Hepatocyte (in vitro differentiated cells): ENCODE data around the gene NKX1-2. TPM values are rescaled to one million over a fixed set of nuclear protein-coding genes. Genes with fewer than 3 reads are reported as not detected.

Experiments used
- DNase-seq: peaks from one replicate; pipeline ENCODE4 v3.0.0-alpha.2; 2016; ENCODE audit warnings: low spot score
- H2AFZ ChIP-seq: fragments of 200-600 bp; sonication (generic); 2 replicates; pipeline ENCODE4 v1.6.0; 2016; ENCODE audit warnings: antibody characterized with exemption, mild to moderate bottlenecking
- H3K27ac ChIP-seq: fragments of 200-600 bp; sonication (generic); 2 replicates; pipeline ENCODE4 v1.5.1; 2016; ENCODE audit warnings: mild to moderate bottlenecking
- H3K27me3 ChIP-seq: fragments of 200-600 bp; sonication (generic); 2 replicates; pipeline ENCODE4 v1.6.1; 2016
- H3K36me3 ChIP-seq: fragments of 200-600 bp; sonication (generic); replicated peaks from 2 replicates; pipeline ENCODE4 v1.5.1; 2016; ENCODE audit warnings: low read depth; ENCODE audit not compliant: insufficient read depth
- H3K4me1 ChIP-seq: fragments of 200-600 bp; sonication (generic); 2 replicates; pipeline ENCODE4 v1.5.1; 2016; ENCODE audit warnings: mild to moderate bottlenecking, moderate library complexity; ENCODE audit not compliant: insufficient read depth
- H3K4me2 ChIP-seq: fragments of 200-600 bp; sonication (generic); 2 replicates; pipeline ENCODE4 v1.6.0; 2016
- H3K4me3 ChIP-seq: fragments of 200-600 bp; sonication (generic); 2 replicates; pipeline ENCODE4 v1.5.1; 2016; ENCODE audit warnings: mild to moderate bottlenecking
- H3K79me2 ChIP-seq: fragments of 200-600 bp; sonication (generic); 2 replicates; pipeline ENCODE4 v1.6.0; 2017; ENCODE audit warnings: mild to moderate bottlenecking
- H3K9me2 ChIP-seq: fragments of 200-600 bp; sonication (generic); replicated peaks from 2 replicates; pipeline ENCODE4 v1.6.0; 2017; ENCODE audit warnings: mild to moderate bottlenecking; ENCODE audit not compliant: insufficient read depth
- H3K9me3 ChIP-seq: fragments of 200-600 bp; sonication (generic); 2 replicates; pipeline ENCODE4 v1.5.1; 2016; ENCODE audit warnings: low read depth, mild to moderate bottlenecking
- H4K20me1 ChIP-seq: fragments of 200-600 bp; sonication (generic); 2 replicates; pipeline ENCODE4 v1.6.0; 2016; ENCODE audit warnings: mild to moderate bottlenecking; ENCODE audit not compliant: insufficient read depth, poor library complexity, severe bottlenecking
- EZH2 ChIP-seq: fragments of 200-600 bp; sonication (generic); IDR thresholded peaks from 2 replicates; pipeline ENCODE4 v1.6.1; 2016; ENCODE audit warnings: antibody characterized with exemption, mild to moderate bottlenecking, borderline replicate concordance
- EZH2phosphoT487 ChIP-seq: fragments of 200-600 bp; sonication (generic); IDR thresholded peaks from one replicate; pipeline ENCODE4 v1.6.1; 2018; ENCODE audit warnings: antibody characterized with exemption, mild to moderate bottlenecking, low read depth, moderate library complexity; ENCODE audit not compliant: unreplicated experiment, severe bottlenecking
- WGBS: methylation state at CpG from one replicate; pipeline ENCODE4 v1.1.6; 2016; ENCODE audit warnings: low lambda C conversion rate; ENCODE audit errors: missing lambda C conversion rate; 5-methylcytosine and 5-hydroxymethylcytosine counted together
- polyA plus RNA-seq: library from polyadenylated mRNA; unstranded; fragments of >200 nt; fragmentation: Nextera tagmentation; extraction: Ambion mirVana; gene quantifications from 2 replicates; pipeline ENCODE4 v1.2.1, GENCODE V29; 2016
- total RNA-seq: library from RNA; depleted of rRNA; stranded (reverse); fragments of >200 nt; gene quantifications from 2 replicates; pipeline ENCODE4 v1.2.3, GENCODE V29; 2014
- TF ChIP-seq, protein P1 (sequence below): fragments of 200-600 bp; sonication (generic); IDR thresholded peaks from 2 replicates; pipeline ENCODE4 v1.5.1; 2016; ENCODE audit warnings: antibody characterized with exemption, mild to moderate bottlenecking; ENCODE audit not compliant: poor library complexity

The NKX1-2 gene
- total and polyA plus RNA-seq, 2 experiments from 2014 or later, result 0.22 to 2.0 TPM

DNA sequence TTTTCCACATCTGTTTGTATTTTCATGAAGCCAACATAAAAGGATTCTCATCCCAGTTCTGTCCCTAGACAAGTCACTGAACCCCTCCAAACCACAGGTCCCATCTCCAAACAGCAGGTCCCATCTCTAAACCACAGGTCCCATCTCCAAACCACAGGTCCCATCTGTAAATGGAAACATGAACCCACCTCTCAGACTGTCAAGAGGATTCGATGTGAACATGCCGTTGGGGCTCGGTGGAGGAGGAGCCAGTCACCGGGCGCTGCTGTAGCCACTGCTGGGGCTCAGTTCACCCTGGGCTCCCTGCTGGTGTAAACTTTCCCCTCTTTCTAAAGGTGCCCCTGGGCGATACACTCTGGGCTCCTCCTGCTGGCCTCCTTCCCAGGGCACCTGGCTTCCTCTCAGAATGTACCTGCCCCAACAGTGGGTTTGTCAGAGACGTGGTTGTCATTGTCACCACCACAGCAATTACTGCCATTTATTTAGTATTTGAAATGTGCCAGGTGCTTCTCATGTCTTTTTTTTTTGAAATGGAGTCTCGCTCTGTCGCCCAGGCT lies 24.8 kb upstream of the NKX1-2 start:
- Histone ChIP-seq H3K79me2 (peaks cover 3% of the 10 kb centered on the region), H3K9me2 (no peaks in the 10 kb centered on the region), H4K20me1 (no peaks in the 10 kb centered on the region), H2AFZ (no peak overlapping the region), H3K4me1 (peaks cover 15% of the 10 kb centered on the region), H3K4me3 (no peak overlapping the region), H3K36me3 (no peaks in the 10 kb centered on the region), H3K4me2 (no peak overlapping the region), H3K27ac (no peak overlapping the region), H3K9me3 (no peaks in the 10 kb centered on the region), H3K27me3 (no peaks in the 10 kb centered on the region)
- 87% methylated on average over 8 of the region's 9 CpGs for WGBS
- TF ChIP-seq EZH2, result no peak
- TF ChIP-seq EZH2phosphoT487, result no peak
- TF ChIP-seq, protein P1, sequence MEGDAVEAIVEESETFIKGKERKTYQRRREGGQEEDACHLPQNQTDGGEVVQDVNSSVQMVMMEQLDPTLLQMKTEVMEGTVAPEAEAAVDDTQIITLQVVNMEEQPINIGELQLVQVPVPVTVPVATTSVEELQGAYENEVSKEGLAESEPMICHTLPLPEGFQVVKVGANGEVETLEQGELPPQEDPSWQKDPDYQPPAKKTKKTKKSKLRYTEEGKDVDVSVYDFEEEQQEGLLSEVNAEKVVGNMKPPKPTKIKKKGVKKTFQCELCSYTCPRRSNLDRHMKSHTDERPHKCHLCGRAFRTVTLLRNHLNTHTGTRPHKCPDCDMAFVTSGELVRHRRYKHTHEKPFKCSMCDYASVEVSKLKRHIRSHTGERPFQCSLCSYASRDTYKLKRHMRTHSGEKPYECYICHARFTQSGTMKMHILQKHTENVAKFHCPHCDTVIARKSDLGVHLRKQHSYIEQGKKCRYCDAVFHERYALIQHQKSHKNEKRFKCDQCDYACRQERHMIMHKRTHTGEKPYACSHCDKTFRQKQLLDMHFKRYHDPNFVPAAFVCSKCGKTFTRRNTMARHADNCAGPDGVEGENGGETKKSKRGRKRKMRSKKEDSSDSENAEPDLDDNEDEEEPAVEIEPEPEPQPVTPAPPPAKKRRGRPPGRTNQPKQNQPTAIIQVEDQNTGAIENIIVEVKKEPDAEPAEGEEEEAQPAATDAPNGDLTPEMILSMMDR, result no peak
- DNase-seq, result no peak

- H3K9me3 ChIP-seq, result no peaks in the 10 kb centered on the region
- H3K27ac ChIP-seq, result no peak overlapping the region
- no peaks in the 10 kb centered on the region for H4K20me1 ChIP-seq
- DNase-seq, result no peak
- H2AFZ ChIP-seq, result no peak overlapping the region
- TF ChIP-seq EZH2phosphoT487 (no peak), EZH2 (no peak)
- TF ChIP-seq, protein P1, result no peak
- no peaks in the 10 kb centered on the region for H3K36me3 ChIP-seq
- H3K4me1 ChIP-seq, result peaks cover 15% of the 10 kb centered on the region
- H3K9me2 ChIP-seq, result no peaks in the 10 kb centered on the region
- H3K4me3 ChIP-seq, result no peak overlapping the region
- peaks cover 3% of the 10 kb centered on the region for H3K79me2 ChIP-seq
- no peak overlapping the region for H3K4me2 ChIP-seq
- WGBS, result 89% methylated on average over 3 of the region's 3 CpGs
- H3K27me3 ChIP-seq, result no peaks in the 10 kb centered on the region
These were observed 23.2 kb upstream of the NKX1-2 start for GRCh38 chr10:124473070-124473469.

GRCh38 chr10:124472071-124472470 lies 22.2 kb upstream of the NKX1-2 start:
- H3K4me2 ChIP-seq, result no peak overlapping the region
- H3K79me2 ChIP-seq, result peaks cover 13% of the 10 kb centered on the region
- no peak overlapping the region for H3K27ac ChIP-seq
- peaks cover 21% of the 10 kb centered on the region for H3K4me1 ChIP-seq
- H4K20me1 ChIP-seq, result no peaks in the 10 kb centered on the region
- H3K36me3 ChIP-seq, result no peaks in the 10 kb centered on the region
- H3K27me3 ChIP-seq, result no peaks in the 10 kb centered on the region
- no peaks in the 10 kb centered on the region for H3K9me2 ChIP-seq
- H2AFZ ChIP-seq, result no peak overlapping the region
- no peak for DNase-seq
- 87% methylated on average over 6 of the region's 6 CpGs for WGBS
- no peaks in the 10 kb centered on the region for H3K9me3 ChIP-seq
- no peak overlapping the region for H3K4me3 ChIP-seq
- no peak for TF ChIP-seq EZH2
- TF ChIP-seq, protein P1, result no peak
- TF ChIP-seq EZH2phosphoT487, result no peak
